HEK293 (cell line): ENCODE measurements around the gene CEP120.

Experiments used
- CTCF ChIP-seq: fragments of 450-650 bp; formaldehyde crosslinking; IDR thresholded peaks from 2 replicates; pipeline ENCODE4 v1.5.1; 2016; ENCODE audit warnings: missing biosample characterization, missing genetic modification characterization
- SETDB1 ChIP-seq: IDR thresholded peaks from one replicate; pipeline ENCODE4 v1.6.1; 2017; ENCODE audit warnings: mild to moderate bottlenecking, low read length, moderate library complexity, mixed read lengths; ENCODE audit not compliant: insufficient read length
- ZNF148 ChIP-seq: fragments of 450-650 bp; formaldehyde crosslinking; IDR thresholded peaks from 2 replicates; pipeline ENCODE4 v1.5.0; 2017; ENCODE audit warnings: missing biosample characterization, missing genetic modification characterization, borderline replicate concordance
- ZNF658 ChIP-seq: fragments of 450-650 bp; formaldehyde crosslinking; IDR thresholded peaks from 2 replicates; pipeline ENCODE4; 2016; ENCODE audit warnings: missing biosample characterization, missing genetic modification characterization

DNA sequence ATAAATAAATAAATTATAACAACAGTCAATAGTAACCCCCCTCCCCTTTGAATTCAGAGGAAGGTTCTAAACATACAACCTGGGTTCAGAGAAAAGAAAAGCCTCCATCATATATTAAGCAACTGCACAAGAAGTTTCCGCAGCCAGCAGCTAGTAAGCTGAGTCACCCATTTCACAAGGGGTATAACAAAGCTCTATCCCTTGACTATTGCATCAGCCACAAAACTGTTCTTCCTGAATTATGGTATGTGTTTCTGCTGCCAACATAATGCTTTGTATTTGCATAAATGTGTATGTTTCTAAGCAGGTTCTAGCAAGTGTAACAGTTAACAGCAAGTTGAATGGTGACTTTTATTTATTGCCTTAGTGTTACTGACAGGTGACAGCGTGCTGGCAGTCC is 6.8 kb upstream of the CEP120 start:
- TF ChIP-seq ZNF658 (tag by site-specific recombination): no peak
- no peak for TF ChIP-seq ZNF148 (tag by site-specific recombination)
- TF ChIP-seq CTCF (tag by site-specific recombination): no peak
- TF ChIP-seq SETDB1: no peak
